ENCODE measurements around the gene SLC17A4.

SLC17A4 gene

GRCh38 chr6:25750906-25751305 is 3.6 kb upstream of the SLC17A4 start:
- no peak for DNase-seq (ENCODE audit: low read depth)

DNA sequence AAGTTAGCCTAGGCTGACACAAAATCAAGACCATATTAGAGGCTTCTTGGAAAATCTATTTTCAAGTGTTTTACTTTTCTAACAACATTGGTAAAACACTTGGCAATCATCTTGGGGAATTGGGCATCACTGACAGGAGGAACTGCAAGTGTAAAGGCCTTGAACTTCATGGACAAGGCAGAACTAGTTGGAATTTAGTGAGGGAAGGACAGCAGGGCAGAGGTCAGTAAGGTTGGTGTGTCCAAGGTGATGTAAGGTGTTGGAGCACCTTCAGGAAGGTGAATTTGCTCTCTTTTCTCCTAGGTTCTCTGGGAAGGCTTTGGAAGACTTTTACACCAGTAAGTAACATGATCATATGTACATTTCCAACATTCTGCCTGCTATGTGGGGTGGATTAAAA is 1.5 kb upstream of the SLC17A4 start:
- DNase-seq (ENCODE audit: low read depth) = no peak

- no peak for DNase-seq (ENCODE audit: low read depth)
Measured at GRCh38 chr6:25755483-25755882, 941 bp downstream of the SLC17A4 start.

DNA sequence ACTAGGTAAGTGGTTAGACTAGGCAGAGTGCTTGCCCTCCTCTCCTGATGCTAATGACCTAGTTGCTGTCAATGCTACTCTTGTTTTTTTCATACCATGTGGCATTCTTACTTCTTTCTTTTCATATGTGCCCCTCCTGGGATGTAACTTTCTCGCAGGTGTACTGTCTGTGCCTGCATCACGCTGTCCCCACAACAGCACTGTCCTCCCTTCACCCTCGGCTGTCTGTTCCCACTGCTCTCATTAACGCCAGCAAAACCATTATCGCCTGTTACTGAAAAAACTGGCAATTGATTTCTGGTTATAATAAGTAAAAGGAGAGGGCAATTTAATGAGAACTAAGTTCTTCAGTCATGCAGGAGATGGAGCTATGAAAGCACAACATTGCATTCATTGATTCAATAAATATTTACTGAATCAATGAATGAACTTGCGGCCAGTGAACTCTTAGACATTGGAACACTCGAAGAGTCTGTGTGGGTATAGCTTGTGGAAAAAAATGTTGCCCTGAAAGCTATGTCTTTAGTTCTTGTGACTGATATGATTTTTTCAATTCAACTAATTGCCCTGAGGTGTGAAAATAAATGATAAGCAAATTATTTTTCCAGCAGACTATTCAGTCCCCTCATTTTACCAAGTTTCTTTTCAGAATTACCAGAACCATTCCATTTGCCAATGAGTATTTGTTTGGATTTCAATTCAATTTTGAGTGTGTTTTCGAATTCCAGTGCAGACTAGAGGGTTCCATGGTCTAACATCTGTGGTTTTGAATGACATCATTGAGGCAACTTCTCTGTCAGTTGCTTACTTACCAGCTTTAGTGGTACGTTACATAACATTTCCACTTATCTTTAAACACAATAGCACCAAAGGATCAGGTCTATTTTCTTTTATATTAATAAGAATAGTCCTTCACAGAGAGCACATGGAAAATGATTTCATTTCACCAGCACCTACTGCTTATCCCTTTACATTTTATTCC is 2.1 kb downstream of the SLC17A4 start:
- no peak for DNase-seq (ENCODE audit: low read depth)

DNA sequence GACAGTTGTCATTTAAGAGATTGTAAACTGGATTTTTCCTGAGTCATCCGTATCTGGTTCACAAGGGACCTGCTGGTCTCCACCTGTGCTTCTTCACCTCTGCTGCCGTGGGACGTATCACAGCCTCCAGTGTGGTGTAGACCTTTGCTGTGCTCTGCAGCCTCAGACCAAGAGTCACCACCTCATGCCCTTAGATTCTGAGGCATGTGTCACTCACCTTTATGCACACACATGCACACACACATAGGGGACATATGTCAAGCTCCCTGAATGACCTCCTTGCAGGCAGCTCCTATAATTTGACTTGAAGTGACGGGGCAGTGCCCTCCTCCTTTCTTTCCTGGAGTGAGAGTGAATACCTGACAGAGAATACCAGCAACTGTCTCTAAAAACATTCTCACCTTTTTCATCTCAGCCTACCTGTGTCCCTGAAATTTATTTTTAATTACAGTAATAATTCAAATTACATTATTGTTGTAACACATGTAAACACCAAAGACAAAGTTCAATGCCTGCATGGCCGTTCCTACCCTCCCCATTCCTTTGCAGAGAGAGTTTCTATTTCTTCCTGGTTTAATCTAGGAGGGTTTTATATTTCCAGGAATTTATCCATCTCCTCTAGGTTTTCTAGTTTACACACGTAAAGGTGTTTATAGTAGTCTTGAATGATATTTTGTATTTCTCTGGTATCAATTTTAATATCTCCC is 3.5 kb downstream of the SLC17A4 start:
- DNase-seq (ENCODE audit: low read depth) = no peak

DNA sequence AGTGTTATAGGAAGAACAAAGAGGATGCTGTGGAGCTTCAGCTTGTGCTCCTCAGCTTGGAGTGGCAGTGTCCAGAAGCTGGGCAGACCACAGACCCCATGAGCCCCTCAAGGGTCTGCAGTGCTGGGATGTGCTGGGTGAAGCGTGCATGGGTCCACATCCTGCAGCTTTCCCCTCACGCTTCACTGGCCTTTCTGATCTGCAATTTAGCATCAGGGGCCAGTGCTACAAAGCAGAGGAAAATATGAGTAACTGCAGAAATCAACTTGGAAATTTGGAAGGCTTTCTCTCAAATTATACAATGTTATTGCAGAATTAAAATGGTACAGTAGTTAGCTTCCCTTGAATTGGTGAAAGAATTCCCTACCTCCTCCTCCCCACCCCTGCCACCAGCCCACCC is 10.1 kb downstream of the SLC17A4 start:
- no peak for DNase-seq (ENCODE audit: low read depth)

DNA sequence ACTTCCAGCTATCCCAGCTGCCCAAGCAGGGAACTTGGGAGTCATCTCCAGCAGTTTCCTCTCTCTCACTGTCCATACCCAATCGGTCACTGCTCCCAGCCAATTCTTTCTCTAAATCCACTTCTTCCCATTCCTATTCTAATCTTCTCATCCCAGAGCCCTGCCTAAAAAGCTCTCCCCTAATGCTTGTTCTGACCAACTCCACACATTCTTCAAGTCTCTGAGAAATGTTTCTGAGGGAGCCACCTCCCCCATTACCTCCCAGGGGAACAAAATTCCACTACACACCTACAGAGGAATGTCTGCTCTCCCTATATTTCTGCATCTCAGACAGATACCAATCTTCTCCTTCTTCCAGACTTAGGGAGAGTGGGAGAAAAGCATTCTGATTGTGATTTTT is 14.0 kb downstream of the SLC17A4 start:
- DNase-seq (ENCODE audit: low read depth) = no peak

DNA sequence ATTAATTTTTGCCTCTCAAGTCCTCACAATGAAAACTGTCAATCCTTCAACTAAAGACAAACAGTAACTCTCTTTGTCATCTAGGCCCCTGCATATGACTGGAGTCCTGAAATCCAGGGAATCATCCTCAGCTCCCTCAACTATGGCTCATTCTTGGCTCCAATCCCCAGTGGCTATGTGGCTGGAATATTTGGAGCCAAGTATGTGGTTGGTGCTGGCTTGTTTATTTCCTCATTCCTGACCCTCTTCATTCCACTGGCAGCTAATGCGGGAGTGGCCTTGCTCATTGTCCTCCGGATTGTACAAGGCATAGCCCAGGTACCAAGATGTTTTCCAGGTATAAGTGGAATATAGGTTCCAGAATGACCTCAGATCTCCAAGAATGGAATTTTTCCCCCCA is 15.4 kb downstream of the SLC17A4 start:
- DNase-seq (ENCODE audit: low read depth) = peak; percentile 21

DNA sequence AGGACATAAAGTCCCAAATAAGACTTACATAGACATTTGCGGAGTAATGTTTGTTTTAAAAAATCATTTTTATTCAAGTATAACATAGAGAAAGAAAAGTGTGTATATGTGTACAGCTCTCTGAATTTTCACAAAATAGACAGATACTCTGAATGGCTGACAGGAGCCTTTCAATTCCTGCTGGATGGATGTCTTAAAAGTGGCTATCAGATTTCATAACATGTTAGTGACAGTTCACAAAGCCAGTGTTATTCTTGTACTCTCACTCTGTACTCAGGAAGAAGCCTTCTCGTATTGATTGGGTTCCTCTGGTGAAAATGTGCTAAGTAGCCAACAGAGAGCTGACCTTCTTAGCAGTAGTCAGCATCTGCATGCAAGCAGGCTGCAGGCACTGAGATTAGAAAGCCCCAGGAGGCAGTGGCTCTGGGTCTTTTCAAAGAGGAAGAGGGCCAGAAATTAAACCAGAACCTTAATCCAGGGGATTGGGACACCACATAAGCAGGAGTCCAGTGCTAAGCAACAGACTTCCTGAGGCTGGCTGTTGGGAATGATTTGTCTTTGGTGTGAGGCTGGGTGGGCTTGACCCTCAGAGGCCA is 19.7 kb downstream of the SLC17A4 start:
- DNase-seq (ENCODE audit: low read depth) = no peak

DNA sequence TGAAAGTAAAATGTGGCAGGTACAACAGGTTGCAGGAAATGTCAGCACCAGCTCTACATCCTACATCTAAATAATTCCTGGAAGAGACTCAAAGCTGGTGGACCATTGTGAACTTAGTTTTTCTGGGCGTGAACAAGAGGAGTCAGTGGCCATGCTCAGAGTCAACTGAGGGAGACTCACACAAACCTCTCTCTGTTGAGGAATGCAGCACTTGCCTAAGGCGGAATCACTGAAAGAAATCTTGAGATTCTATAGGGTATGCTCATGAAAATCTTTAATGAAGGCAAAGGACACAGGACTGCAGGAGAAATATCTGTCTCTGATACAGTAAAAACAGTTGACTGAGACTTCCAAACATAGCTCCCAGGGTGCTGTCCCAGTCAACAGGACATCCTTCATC is 22.5 kb downstream of the SLC17A4 start:
- peak; percentile 29 for DNase-seq (ENCODE audit: low read depth)

DNA sequence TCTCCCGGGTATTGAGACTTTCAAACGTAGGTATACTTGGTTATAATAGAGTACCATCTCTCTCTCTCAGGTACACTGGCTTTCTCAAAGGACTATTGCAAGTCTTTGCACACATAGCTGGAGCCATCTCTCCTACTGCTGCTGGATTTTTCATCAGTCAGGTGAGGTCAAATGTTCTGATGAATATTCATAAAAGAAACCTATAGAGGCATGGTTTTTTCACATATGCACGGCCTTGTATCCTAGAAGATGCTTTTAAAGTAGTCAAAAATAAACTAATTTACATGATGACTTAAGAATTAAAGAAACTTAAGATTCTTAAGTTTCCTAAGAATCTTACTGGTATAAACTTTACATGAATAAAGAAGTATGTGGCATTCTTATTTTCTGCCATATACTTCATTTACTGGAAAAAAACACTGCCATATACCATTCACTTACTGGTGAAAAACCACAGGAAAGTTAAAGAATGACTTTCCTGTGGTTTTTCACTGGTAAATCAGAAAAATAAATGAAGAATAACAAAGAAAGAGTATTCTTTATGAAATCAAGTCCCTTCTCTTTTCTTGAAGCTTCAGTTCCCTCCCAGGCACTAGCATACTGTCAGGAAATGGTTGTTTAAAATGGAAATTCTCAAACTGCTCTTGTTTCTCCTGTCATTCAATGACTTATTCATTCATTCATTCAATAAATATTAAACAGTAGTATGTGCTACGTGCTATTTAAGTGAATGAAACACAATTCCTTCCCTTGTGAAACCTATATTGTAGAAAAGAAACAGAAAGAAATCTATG is 23.5 kb downstream of the SLC17A4 start:
- no peak for DNase-seq (ENCODE audit: low read depth)

DNA sequence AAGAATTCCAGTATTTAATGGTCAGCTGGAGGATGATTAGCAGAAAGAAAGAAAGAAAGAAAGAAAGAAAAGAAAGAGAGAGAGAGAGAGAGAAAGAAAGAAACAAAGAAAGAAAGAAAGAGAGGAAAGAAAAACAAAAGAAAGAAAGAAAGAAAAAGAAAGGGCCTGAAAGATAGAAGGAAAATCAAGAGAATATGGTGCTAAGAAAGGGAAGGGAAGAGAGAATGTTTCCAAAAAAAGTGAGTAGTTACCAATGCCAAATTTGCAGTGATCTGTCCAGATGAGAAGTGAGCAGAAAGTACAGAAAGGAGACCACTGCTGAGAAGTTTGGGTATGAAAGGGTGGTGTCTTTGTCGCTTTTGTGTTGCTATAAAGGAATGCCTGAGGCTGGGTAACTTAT is 26.6 kb downstream of the SLC17A4 start:
- DNase-seq (ENCODE audit: low read depth) = no peak

DNA sequence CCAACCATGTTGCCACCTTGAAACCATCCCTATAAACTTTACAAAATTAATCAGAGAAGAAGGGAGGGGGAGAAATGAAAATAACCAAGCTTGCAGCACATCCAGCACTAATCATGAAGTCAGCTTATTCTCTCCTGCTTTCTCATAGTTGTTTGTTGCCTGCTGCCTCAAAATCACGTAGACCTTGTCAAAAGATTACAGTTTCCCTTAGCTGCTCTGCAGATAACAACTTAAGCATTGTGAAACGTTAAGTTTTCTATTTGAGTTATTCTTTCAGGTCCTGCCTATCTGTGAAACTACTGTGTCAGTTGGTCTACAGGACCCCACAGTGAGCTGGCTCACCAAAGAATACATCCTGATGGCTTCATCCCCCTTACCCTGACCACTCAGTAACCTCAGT is 32.9 kb downstream of the SLC17A4 start:
- DNase-seq (ENCODE audit: low read depth) = no peak

DNA sequence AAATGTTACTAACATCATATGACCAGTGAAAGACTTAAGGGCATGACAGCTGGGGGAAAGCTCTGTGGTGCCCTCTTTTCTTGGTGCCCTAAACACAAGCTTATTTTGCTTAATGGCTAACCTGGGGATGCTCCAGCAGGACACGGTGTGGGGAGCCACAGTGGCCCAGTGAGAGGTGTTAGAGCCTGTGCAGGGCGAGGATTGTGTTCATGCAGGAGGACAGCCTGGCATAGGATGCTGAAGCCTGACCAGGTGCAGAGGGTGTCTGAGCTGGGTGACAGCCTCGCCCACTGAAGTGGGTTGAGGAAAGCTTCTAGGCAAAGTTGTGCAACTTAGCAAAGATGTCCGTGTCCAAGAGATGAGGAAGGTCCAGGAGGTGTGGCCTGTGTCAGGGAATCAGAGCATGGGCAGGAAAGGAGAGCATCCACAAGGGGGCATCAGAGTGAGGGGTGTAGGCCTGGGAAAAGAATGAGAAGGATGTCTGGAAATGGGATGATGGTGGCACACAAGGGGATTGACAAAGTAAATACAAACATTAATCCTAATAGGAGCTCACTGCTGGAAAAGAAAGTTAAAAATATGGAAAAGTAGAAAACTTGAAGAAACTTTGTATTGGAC is 33.9 kb downstream of the SLC17A4 start:
- peak; percentile 68 for DNase-seq (ENCODE audit: low read depth)

DNA sequence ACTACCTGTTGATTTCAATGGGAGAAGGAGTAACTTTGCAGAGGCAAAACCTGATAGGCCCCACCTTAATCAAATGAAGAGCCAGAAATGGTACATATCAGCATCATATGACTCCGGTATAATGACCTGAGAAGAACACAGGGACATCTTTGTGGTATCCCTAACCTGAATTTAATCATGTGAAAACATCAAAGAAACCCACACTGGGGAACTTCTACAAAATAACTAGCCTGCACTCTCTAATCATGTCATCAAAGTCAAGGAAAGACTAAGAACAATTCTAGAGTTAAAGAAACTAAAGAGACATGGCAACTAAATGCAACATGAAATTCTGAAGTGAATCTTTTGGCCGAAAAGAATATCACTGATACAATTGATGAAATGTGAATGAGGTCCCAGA is 34.9 kb downstream of the SLC17A4 start:
- DNase-seq (ENCODE audit: low read depth) = no peak

DNA sequence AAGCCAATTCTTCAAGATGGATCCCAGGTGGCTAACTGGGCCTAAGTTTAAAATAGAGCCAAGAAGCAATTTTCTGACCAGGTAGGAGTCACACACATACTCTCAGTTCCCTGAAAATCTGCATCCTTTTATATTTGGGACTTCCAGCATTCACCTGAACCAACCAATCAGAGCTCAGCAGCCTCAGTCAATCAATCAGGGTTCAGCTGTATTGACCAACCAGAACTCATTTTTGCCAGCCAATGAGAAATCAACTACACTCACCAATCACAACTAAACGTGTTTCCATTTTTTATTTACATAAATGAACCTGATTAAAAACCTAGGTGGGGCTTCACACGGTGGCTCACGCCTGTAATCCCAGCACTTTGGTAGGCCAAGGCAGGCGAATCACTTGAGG is 37.5 kb downstream of the SLC17A4 start:
- no peak for DNase-seq (ENCODE audit: low read depth)

- DNase-seq (ENCODE audit: low read depth) = no peak
Measured at GRCh38 chr6:25793970-25794369, 39.4 kb downstream of the SLC17A4 start.

DNA sequence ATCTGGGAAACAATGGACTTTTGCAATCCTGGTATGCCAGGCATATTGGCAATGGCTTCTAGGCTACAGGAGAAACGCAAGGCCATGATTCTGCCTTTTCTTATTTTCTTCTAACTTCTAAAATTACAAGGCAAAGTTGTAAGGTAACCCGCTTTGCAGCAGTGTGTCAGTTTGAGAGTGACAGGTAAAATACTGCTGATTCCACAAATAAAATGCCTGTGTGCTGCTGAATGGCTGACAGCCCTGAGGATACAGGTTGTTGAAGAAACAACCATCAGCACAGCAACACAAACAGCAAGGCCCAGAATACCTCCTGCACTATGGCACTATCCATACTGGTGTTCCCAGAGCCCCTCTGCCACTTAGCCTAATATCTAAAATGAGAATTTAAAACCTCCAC is 40.2 kb downstream of the SLC17A4 start:
- DNase-seq (ENCODE audit: low read depth) = no peak

- no peak for DNase-seq (ENCODE audit: low read depth)
Measured at GRCh38 chr6:25801436-25801835, 46.9 kb downstream of the SLC17A4 start.

DNA sequence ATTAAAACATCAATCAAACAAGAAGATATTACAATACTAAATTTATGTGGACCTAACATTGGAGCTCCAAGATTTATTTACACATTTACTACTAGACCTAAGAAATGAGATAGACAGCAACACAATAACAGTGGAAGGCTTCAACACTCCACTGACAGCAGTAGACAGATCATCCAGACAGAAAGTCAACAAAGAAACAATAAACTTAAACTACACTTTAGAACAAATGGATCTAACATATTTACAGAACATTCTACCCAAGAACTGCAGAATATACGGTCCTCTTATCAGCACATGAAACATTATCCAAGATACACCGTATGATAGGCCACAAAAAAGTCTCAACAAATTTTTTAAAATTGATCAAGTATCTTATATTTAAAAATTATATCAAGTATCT is 50.3 kb downstream of the SLC17A4 start:
- no peak for DNase-seq (ENCODE audit: low read depth)

DNA sequence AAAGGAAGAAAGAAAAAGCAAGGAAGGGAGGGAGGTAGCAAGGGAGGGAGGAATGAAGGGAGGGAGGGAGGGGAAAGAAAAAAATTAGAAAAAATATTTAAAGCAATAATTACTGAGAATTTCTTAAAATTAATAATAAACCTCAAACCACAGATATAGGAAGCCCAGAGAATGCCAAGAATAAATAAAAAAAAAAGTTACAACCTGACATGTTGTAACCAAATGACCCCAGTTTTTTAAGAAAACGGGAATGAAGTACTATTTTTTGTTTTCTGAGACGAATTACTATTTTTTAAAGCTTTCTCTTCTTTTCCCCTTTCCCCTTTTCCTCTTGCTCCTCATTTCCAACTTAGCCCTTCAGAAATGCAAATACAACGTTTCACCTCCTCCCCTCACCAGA is 60.7 kb downstream of the SLC17A4 start:
- DNase-seq (ENCODE audit: low read depth) = no peak

DNA sequence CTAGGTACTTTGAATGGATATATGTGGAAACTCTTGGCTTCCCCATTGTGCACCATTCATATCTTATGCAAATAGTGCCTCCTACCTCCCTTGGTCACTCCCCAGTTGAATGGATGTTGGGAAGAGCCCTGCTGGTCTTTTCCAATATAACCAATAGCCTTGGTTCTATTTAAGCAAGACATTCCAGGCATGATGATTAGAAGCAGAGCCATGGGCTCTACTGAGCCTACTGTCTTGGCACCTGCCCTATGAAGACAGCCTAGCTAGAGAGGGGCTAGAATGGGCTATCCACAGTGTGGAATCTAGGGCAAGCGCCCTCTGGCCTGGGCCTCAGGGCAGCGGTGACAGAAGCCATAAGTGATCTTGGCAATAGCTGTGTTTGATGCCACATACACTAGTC is 61.7 kb downstream of the SLC17A4 start:
- no peak for DNase-seq (ENCODE audit: low read depth)
